ENCODE measurements around the gene KCND2.

DNA sequence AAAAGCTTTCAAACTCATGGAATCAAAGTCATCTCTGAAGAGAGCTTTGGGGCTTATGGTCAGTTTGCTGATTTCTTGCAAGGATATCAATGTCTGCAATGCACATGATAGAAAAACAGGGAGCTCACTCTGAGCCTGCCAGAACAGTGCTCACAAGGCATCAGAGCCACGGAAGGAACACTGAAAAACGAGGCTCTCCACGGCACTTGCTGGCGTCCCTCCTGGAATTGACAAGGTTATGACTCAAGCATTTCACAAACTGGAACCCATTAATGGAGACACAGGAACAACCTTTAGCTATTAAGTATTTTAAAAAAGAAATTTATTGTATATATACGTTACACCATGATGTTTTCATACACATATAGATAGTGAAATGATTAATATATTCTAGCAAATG lies 266.3 kb downstream of the KCND2 start:
- TF ChIP-seq POLR2AphosphoS5 (IDR thresholded peaks at IDR 0.05; ENCODE audit: low read depth, low read length) (no peak), REST (IDR thresholded peaks at IDR 0.05; ENCODE audit: insufficient read depth in 1 of 2, low read depth in 2 of 2, low read length in 2 of 2) (no peak), TAF1 (IDR thresholded peaks at IDR 0.05; ENCODE audit: borderline replicate concordance, insufficient read depth, low read length) (no peak), SIN3A (IDR thresholded peaks at IDR 0.05; ENCODE audit: borderline replicate concordance, insufficient read depth, low read length) (no peak)

Measured in PFSK-1 (cell line).